OCI-LY1 (cell line): Measurements from ENCODE around the gene VPS45.
A peak's percentile ranks its signal among the peaks of the same experiment; 100 is the strongest.

Experiments
- H2AFZ ChIP-seq: fragments of 200-600 bp; sonication (generic), shearing (Covaris generic); 2 replicates; pipeline ENCODE4 v1.6.0; 2014; ENCODE audit warnings: antibody characterized with exemption, mild to moderate bottlenecking, low read length
- H3F3A ChIP-seq: fragments of 200-600 bp; sonication (generic), shearing (Covaris generic); 2 replicates; pipeline ENCODE4 v1.6.0; 2014; ENCODE audit warnings: mild to moderate bottlenecking, antibody characterized with exemption, low read length, moderate library complexity; ENCODE audit not compliant: insufficient read depth
- H3K27ac ChIP-seq: fragments of 200-600 bp; sonication (generic); 2 replicates; pipeline ENCODE4 v1.5.1; 2014; ENCODE audit warnings: low read length, mixed run types, mild to moderate bottlenecking, low read depth; ENCODE audit not compliant: poor library complexity, severe bottlenecking
- H3K27me3 ChIP-seq: fragments of 200-600 bp; sonication (generic); 2 replicates; pipeline ENCODE4 v1.6.0; 2014; ENCODE audit warnings: antibody characterized with exemption, mild to moderate bottlenecking, low read length, moderate library complexity; ENCODE audit not compliant: insufficient read depth
- H3K36me3 ChIP-seq: fragments of 200-600 bp; sonication (generic); 2 replicates; pipeline ENCODE4 v1.6.1; 2014; ENCODE audit warnings: mild to moderate bottlenecking, antibody characterized with exemption, low read length, moderate library complexity, mixed read lengths; ENCODE audit not compliant: insufficient read depth
- H3K4me1 ChIP-seq: fragments of 200-600 bp; sonication (generic); 2 replicates; pipeline ENCODE4 v1.5.1; 2014; ENCODE audit warnings: mild to moderate bottlenecking, low read length, moderate library complexity; ENCODE audit not compliant: insufficient read depth, severe bottlenecking
- H3K4me2 ChIP-seq: fragments of 200-600 bp; sonication (generic), shearing (Covaris generic); 2 replicates; pipeline ENCODE4 v1.6.1; 2014; ENCODE audit warnings: low read length
- H3K4me3 ChIP-seq: fragments of 200-600 bp; sonication (generic); 2 replicates; pipeline ENCODE4 v1.5.1; 2014; ENCODE audit warnings: low read length, low read depth, mild to moderate bottlenecking, mixed read lengths; ENCODE audit not compliant: poor library complexity, severe bottlenecking
- H3K79me2 ChIP-seq: fragments of 200-600 bp; shearing (Covaris generic); 2 replicates; pipeline ENCODE4 v1.6.1; 2016; ENCODE audit warnings: mixed run types, low read length, mixed read lengths; ENCODE audit not compliant: insufficient read depth
- H3K9ac ChIP-seq: fragments of 200-600 bp; sonication (generic), shearing (Covaris generic); 2 replicates; pipeline ENCODE4 v1.6.1; 2014; ENCODE audit warnings: mild to moderate bottlenecking, low read length, mixed read lengths
- H3K9me2 ChIP-seq: fragments of 200-600 bp; sonication (generic), shearing (Covaris generic); 2 replicates; pipeline ENCODE4 v1.6.1; 2014; ENCODE audit warnings: low read depth, mild to moderate bottlenecking, low read length, mixed read lengths
- H3K9me3 ChIP-seq: fragments of 200-600 bp; shearing (Covaris generic); 2 replicates; pipeline ENCODE4 v1.6.1; 2014; ENCODE audit warnings: low read length, mixed read lengths
- H4K20me1 ChIP-seq: fragments of 200-600 bp; sonication (generic), shearing (Covaris generic); 2 replicates; pipeline ENCODE4 v1.6.0; 2016; ENCODE audit warnings: mild to moderate bottlenecking, low read length; ENCODE audit not compliant: insufficient read depth
- CTCF ChIP-seq: fragments of 200-600 bp; sonication (generic), shearing (Covaris generic); IDR thresholded peaks from 2 replicates; pipeline ENCODE4 v1.5.1; 2017; ENCODE audit warnings: mild to moderate bottlenecking, antibody characterized with exemption, low read length, moderate library complexity, mixed read lengths
- EZH2 ChIP-seq: fragments of 200-600 bp; sonication (generic), shearing (Covaris generic); IDR thresholded peaks from 2 replicates; pipeline ENCODE4 v1.8.0; 2017; ENCODE audit warnings: borderline replicate concordance, mixed run types, mild to moderate bottlenecking, antibody characterized with exemption, low read length, moderate library complexity, mixed read lengths

VPS45 gene

GRCh38 chr1:150150133-150151021 is 82.8 kb downstream of the VPS45 start:
- peak overlapping the region; percentile 83 for H3K4me2 ChIP-seq
- TF ChIP-seq CTCF (no peak), EZH2 (no peak)
- no peaks in the 10 kb centered on the region for H3K79me2 ChIP-seq
- peaks cover 16% of the 10 kb centered on the region; the same call in 1 of the 2 replicates for H3K36me3 ChIP-seq
- no peak overlapping the region for H2AFZ ChIP-seq
- H3K9me3 ChIP-seq: no peaks in the 10 kb centered on the region
- H3K9ac ChIP-seq: peak overlapping the region; percentile 78
- peaks cover 22% of the 10 kb centered on the region for H3K4me1 ChIP-seq
- H4K20me1 ChIP-seq: no peaks in the 10 kb centered on the region
- H3K27me3 ChIP-seq: no peaks in the 10 kb centered on the region
- H3K4me3 ChIP-seq: peak overlapping the region; percentile 76
- no peaks in the 10 kb centered on the region for H3K9me2 ChIP-seq
- H3K27ac ChIP-seq: peak overlapping the region; percentile 78
- H3F3A ChIP-seq: no peaks in the 10 kb centered on the region

GRCh38 chr1:150151291-150152181 is 84.0 kb downstream of the VPS45 start:
- Histone ChIP-seq H3K27me3 (no peaks in the 10 kb centered on the region), H3K4me2 (peak overlapping the region; percentile 83), H3F3A (no peaks in the 10 kb centered on the region), H3K27ac (peak overlapping the region; percentile 78), H3K4me3 (peak overlapping the region; percentile 76), H3K9me3 (no peaks in the 10 kb centered on the region), H3K79me2 (no peaks in the 10 kb centered on the region), H4K20me1 (no peaks in the 10 kb centered on the region), H3K9ac (peak overlapping the region; percentile 78), H3K36me3 (peaks cover 22% of the 10 kb centered on the region; the same call in 1 of the 2 replicates), H3K4me1 (peaks cover 22% of the 10 kb centered on the region), H3K9me2 (no peaks in the 10 kb centered on the region), H2AFZ (no peak overlapping the region)
- TF ChIP-seq CTCF (no peak), EZH2 (no peak)

- Histone ChIP-seq H3K4me3 (no peak overlapping the region), H2AFZ (no peak overlapping the region), H3F3A (no peaks in the 10 kb centered on the region), H3K36me3 (peaks cover 24% of the 10 kb centered on the region; the same call in 1 of the 2 replicates), H3K9me2 (no peaks in the 10 kb centered on the region), H4K20me1 (no peaks in the 10 kb centered on the region), H3K9me3 (no peaks in the 10 kb centered on the region), H3K27me3 (no peaks in the 10 kb centered on the region), H3K27ac (peak overlapping the region; percentile 78), H3K4me1 (peaks cover 22% of the 10 kb centered on the region), H3K79me2 (no peaks in the 10 kb centered on the region), H3K9ac (no peak overlapping the region), H3K4me2 (no peak overlapping the region; the same call in 1 of the 2 replicates)
- TF ChIP-seq CTCF: no peak
- no peak for TF ChIP-seq EZH2
These were observed 84.6 kb downstream of the VPS45 start for GRCh38 chr1:150152182-150152536.
